ENCODE data around the gene MAST1. TPM values are rescaled to one million over a fixed set of nuclear protein-coding genes. Genes with fewer than 3 reads are reported as not detected.
A peak's percentile ranks its signal among the peaks of the same experiment; 100 is the strongest.

The MAST1 gene
- total RNA-seq, 4 donors from 2014 or later: 0.42 TPM; not detected in 3

GRCh38 chr19:12833418-12833737 is 4.9 kb upstream of the MAST1 start:
- H3K27ac ChIP-seq: no peak overlapping the region
- WGBS, 2 donors: 0 to 14% methylated on average over 1 of the region's 5 CpGs
- peaks cover 4 to 54% (median 17%) of the 10 kb centered on the region in 3 donors for H3K4me1 ChIP-seq
- H3K9me3 ChIP-seq: no peaks in the 10 kb centered on the region
- peak overlapping the region; percentile 18 to 70 (median 41) for H3K4me3 ChIP-seq
- DNase-seq: no peak
- no peaks in the 10 kb centered on the region for H3K36me3 ChIP-seq
- TF ChIP-seq POLR2A (IDR thresholded peaks at IDR 0.05): no peak
- peaks cover 22 to 100% (median 32%) of the 10 kb centered on the region in 4 donors for H3K27me3 ChIP-seq
- intact Hi-C loops (cut with DNase I): no loop called here

DNA sequence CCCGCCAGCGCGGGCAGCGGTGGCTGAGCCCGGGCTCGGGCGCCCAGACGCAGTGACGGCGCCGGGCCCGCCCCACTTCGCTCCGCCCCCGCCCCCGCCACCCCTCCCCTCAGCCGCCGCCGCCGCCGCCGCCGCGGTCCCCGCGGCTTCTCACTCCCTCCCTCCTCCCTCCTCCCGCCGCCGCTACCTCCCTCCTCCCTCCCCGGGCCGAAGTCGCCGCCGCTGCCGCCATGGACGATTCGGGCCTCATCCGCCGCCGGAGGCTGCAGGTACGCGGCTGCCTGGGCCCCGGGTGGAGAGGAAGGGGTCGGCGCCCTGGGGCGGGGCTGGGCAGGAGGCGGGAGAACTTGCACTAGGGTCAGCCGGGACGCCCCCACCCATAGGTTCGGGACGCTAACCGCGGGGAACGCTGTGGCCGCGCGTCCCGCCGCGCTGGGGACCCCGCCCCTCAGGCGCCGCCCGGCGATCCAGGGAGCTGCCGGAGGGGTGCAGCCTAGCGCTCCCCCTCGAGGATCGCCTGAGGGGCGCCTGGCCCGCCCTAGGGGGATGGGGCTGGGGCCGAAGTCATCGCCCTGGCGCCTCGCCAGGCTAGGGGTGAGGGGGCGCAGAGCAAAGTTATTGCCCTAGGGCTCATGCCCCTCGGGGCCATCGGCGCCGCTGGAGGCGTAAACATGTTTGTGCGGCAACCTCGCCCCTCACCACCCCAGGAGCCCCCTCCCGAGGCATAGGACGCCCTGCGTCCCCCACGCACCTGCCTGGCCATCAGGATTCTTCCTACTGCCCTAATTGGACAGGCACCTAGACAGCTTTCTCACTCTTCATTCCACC is 4.4 kb upstream of the MAST1 start:
- peaks cover 9 to 55% (median 21%) of the 10 kb centered on the region in 3 donors for H3K4me1 ChIP-seq
- no peaks in the 10 kb centered on the region for H3K9me3 ChIP-seq
- H3K27ac ChIP-seq: no peak overlapping the region
- H3K36me3 ChIP-seq: no peaks in the 10 kb centered on the region
- intact Hi-C loops (cut with DNase I): no loop called here
- 0% methylated on average over 3 to 4 of the region's 87 CpGs for WGBS, 2 donors
- no peak for DNase-seq
- peak overlapping the region; percentile 18 to 70 (median 41) for H3K4me3 ChIP-seq
- H3K27me3 ChIP-seq: peaks cover 22 to 100% (median 35%) of the 10 kb centered on the region in 4 donors
- TF ChIP-seq, protein P1, sequence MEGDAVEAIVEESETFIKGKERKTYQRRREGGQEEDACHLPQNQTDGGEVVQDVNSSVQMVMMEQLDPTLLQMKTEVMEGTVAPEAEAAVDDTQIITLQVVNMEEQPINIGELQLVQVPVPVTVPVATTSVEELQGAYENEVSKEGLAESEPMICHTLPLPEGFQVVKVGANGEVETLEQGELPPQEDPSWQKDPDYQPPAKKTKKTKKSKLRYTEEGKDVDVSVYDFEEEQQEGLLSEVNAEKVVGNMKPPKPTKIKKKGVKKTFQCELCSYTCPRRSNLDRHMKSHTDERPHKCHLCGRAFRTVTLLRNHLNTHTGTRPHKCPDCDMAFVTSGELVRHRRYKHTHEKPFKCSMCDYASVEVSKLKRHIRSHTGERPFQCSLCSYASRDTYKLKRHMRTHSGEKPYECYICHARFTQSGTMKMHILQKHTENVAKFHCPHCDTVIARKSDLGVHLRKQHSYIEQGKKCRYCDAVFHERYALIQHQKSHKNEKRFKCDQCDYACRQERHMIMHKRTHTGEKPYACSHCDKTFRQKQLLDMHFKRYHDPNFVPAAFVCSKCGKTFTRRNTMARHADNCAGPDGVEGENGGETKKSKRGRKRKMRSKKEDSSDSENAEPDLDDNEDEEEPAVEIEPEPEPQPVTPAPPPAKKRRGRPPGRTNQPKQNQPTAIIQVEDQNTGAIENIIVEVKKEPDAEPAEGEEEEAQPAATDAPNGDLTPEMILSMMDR (IDR thresholded peaks at IDR 0.05): no peak
- no peak for TF ChIP-seq POLR2A (IDR thresholded peaks at IDR 0.05)

GRCh38 chr19:12834566-12834943 is 3.8 kb upstream of the MAST1 start, which contains the start of gene RTBDN:
Gene RTBDN (minus strand): TSS chr19:12834579. CDS start chr19:12829979, 4,600 bp downstream.
- TF ChIP-seq, protein P1 (IDR thresholded peaks at IDR 0.05): no peak
- no peak for TF ChIP-seq POLR2A (IDR thresholded peaks at IDR 0.05)
- Histone ChIP-seq H3K4me1 (peaks cover 10 to 57% (median 22%) of the 10 kb centered on the region in 3 donors), H3K9me3 (no peaks in the 10 kb centered on the region), H3K27me3 (peaks cover 22 to 100% (median 36%) of the 10 kb centered on the region in 4 donors), H3K27ac (no peak within 1 kb of the TSS), H3K4me3 (peak within 1 kb of the TSS; percentile 18 to 70 (median 41)), H3K36me3 (no peaks in the 10 kb centered on the region)
- intact Hi-C loops (cut with DNase I): no loop called here
- WGBS, 2 donors: 13 to 20% methylated on average over 2 to 16 of the region's 20 CpGs
- no peak for DNase-seq

DNA sequence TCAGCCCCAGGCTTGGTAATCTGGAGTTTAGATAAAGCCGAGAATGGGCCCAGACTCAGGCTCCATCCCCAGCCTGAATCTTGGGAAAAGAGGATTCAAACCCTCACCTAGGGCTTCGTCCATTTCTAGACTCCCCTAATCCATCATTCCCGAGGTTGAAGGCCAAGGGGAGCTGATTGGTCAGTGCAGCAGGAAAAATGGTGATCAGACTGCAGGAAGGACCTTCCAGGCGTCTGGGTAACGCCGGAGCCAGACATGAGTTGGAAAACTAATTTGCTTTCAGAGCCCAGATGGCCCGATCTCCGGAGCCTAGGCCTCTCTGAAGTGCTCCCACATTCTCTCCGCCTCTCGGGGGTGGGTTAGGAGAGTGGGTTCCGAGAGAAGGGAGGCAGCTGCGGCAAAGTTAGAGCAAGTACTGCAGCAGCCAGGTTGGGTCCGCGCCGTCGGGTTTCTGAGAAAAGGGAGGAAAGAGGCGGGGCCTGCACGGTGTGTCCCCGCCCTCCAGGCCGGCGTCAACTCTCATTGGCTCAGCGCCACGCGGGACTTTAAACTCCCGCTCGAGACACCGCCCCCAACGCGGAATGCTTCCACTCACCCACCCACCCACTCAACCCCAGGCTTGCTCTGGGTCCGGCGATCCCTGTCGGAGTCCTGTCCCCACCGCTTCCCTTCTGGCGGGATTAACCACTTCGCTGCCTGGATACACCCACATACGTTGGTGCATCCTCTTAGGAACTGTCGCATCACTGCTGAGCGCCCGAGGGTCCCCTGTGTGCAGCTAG is 3.1 kb upstream of the MAST1 start:
- H3K4me3 ChIP-seq: no peak overlapping the region
- DNase-seq: no peak
- WGBS, 2 donors: 10 to 15% methylated on average over 15 to 19 of the region's 39 CpGs

DNA sequence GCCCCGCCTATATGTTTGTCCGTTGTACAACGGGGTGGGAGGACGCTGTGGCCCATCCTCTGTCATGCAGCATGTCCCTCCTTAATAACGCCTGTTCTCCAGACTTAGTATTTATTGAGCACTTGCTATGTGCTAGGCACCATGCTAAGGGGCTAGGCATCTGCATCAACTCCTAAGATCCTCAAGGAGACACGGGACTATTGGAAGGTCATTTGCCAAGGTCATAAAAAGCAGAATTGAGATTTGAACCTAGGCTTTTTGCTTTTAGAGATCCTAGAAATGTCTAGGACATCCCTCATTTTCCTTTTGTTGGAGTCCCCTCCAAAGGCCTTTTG is 1.8 kb upstream of the MAST1 start:
- no peak overlapping the region for H3K27ac ChIP-seq
- DNase-seq: no peak
- H3K4me1 ChIP-seq: peaks cover 15 to 71% (median 28%) of the 10 kb centered on the region in 3 donors
- H3K27me3 ChIP-seq: peaks cover 22 to 100% (median 41%) of the 10 kb centered on the region in 4 donors
- no peaks in the 10 kb centered on the region for H3K9me3 ChIP-seq
- no peak overlapping the region for H3K4me3 ChIP-seq
- intact Hi-C loops (cut with DNase I): no loop called here
- H3K36me3 ChIP-seq: no peaks in the 10 kb centered on the region
- WGBS, 2 donors: 7 to 13% methylated on average over 3 to 6 of the region's 6 CpGs
- TF ChIP-seq, protein P1 (IDR thresholded peaks at IDR 0.05): no peak
- TF ChIP-seq POLR2A (IDR thresholded peaks at IDR 0.05): no peak

More for the DNA sequence above, 3.1 kb upstream of the MAST1 start:
- H3K9me3 ChIP-seq: no peaks in the 10 kb centered on the region
- intact Hi-C loops (cut with DNase I): no loop called here
- H3K27me3 ChIP-seq: peaks cover 22 to 100% (median 37%) of the 10 kb centered on the region in 4 donors
- H3K27ac ChIP-seq: no peak overlapping the region
- TF ChIP-seq, protein P1 (IDR thresholded peaks at IDR 0.05): no peak
- TF ChIP-seq POLR2A (IDR thresholded peaks at IDR 0.05): no peak
- no peaks in the 10 kb centered on the region for H3K36me3 ChIP-seq
- H3K4me1 ChIP-seq: peaks cover 10 to 58% (median 22%) of the 10 kb centered on the region in 3 donors
